GM23338 (cell line): ENCODE data around the gene C4BPB. TPM values are rescaled to one million over a fixed set of nuclear protein-coding genes. Genes with fewer than 3 reads are reported as not detected.

Experiments
- ATAC-seq: fragments of 200-7000 bp; cut with Tn5 transposase; 3 replicates; pipeline ENCODE4 v1.9.1; 2020
- DNase-seq: peaks from one replicate; pipeline ENCODE4 v3.0.0-alpha.2; 2015; ENCODE audit warnings: low spot score
- H2AFZ ChIP-seq: fragments of 200-600 bp; sonication (generic); 2 replicates; pipeline ENCODE4 v1.8.0; 2016; ENCODE audit warnings: antibody characterized with exemption, mild to moderate bottlenecking, moderate library complexity
- H3F3A ChIP-seq: fragments of 200-600 bp; sonication (generic); replicated peaks from 2 replicates; pipeline ENCODE4 v1.8.0; 2017; ENCODE audit warnings: antibody characterized with exemption, mixed run types, low read depth
- H3K27ac ChIP-seq: fragments of 200-600 bp; sonication (generic); 2 replicates; pipeline ENCODE4 v1.6.1; 2016; ENCODE audit warnings: low read depth
- H3K27me3 ChIP-seq: fragments of 200-600 bp; sonication (generic); 2 replicates; pipeline ENCODE4 v1.8.0; 2016; ENCODE audit warnings: mild to moderate bottlenecking, mixed run types, moderate library complexity; ENCODE audit not compliant: insufficient read depth
- H3K36me3 ChIP-seq: fragments of 200-600 bp; sonication (generic); 2 replicates; pipeline ENCODE4 v1.8.0; 2016; ENCODE audit warnings: mild to moderate bottlenecking; ENCODE audit not compliant: insufficient read depth
- H3K4me1 ChIP-seq: fragments of 200-600 bp; sonication (generic); 2 replicates; pipeline ENCODE4 v1.8.0; 2016; ENCODE audit warnings: mild to moderate bottlenecking, moderate library complexity; ENCODE audit not compliant: insufficient read depth
- H3K4me2 ChIP-seq: fragments of 200-600 bp; sonication (generic); 2 replicates; pipeline ENCODE4 v1.7.1; 2017; ENCODE audit warnings: mixed run types
- H3K4me3 ChIP-seq: fragments of 200-600 bp; sonication (generic); 2 replicates; pipeline ENCODE4 v1.6.1; 2016; ENCODE audit warnings: mixed run types
- H3K79me2 ChIP-seq: fragments of 200-600 bp; sonication (generic); replicated peaks from 2 replicates; pipeline ENCODE4 v1.8.0; 2017; ENCODE audit warnings: mild to moderate bottlenecking; ENCODE audit not compliant: insufficient read depth
- H3K9me2 ChIP-seq: fragments of 200-600 bp; sonication (generic); 2 replicates; pipeline ENCODE4 v1.8.0; 2017; ENCODE audit not compliant: insufficient read depth
- H4K20me1 ChIP-seq: fragments of 200-600 bp; sonication (generic); replicated peaks from 2 replicates; pipeline ENCODE4 v1.8.0; 2017; ENCODE audit warnings: mild to moderate bottlenecking; ENCODE audit not compliant: insufficient read depth
- H3K27ac Mint-ChIP-seq: 2 replicates; pipeline ENCODE4 v1.8.0; 2020; ENCODE audit warnings: inconsistent platforms, mild to moderate bottlenecking, moderate library complexity, mixed read lengths
- H3K27me3 Mint-ChIP-seq: 3 replicates; pipeline ENCODE4 v1.8.0; 2022; ENCODE audit warnings: low read depth, mild to moderate bottlenecking, moderate library complexity, mixed read lengths, inconsistent platforms; ENCODE audit not compliant: insufficient read depth, poor library complexity
- H3K36me3 Mint-ChIP-seq: 3 replicates; pipeline ENCODE4 v1.8.0; 2021; ENCODE audit warnings: low read depth, mild to moderate bottlenecking, inconsistent platforms, moderate library complexity, mixed read lengths
- H3K4me1 Mint-ChIP-seq: 3 replicates; pipeline ENCODE4 v1.8.0; 2020; ENCODE audit warnings: mild to moderate bottlenecking, inconsistent platforms, mixed read lengths
- H3K4me3 Mint-ChIP-seq: 3 replicates; pipeline ENCODE4 v1.8.0; 2021; ENCODE audit warnings: moderate library complexity, mild to moderate bottlenecking, inconsistent platforms, mixed read lengths
- H3K9me3 Mint-ChIP-seq: 3 replicates; pipeline ENCODE4 v1.8.0; 2020; ENCODE audit warnings: moderate library complexity, mild to moderate bottlenecking, inconsistent platforms, mixed read lengths
- CREB1 ChIP-seq: fragments of 250-450 bp; sonication (Bioruptor Pico); IDR thresholded peaks from 2 replicates; pipeline ENCODE4 v1.5.0; 2020; ENCODE audit warnings: low read depth, mild to moderate bottlenecking, moderate library complexity
- CTCF ChIP-seq, 2 experiments: fragments of 200-600 bp in 1 of 2; sonication (generic) in 1 of 2; conservative IDR thresholded peaks; 2 replicates each; pipeline versions ENCODE4 v1.5.1 to v1.6.1; 2016 to 2017; ENCODE audit warnings: antibody characterized with exemption in 2 of 2, low read depth in 2 of 2, mild to moderate bottlenecking in 2 of 2, moderate library complexity in 1 of 2
- ETS1 ChIP-seq: IDR thresholded peaks from 2 replicates; pipeline ENCODE4 v1.6.1; 2016; ENCODE audit warnings: antibody characterized with exemption
- EZH2 ChIP-seq: fragments of 200-600 bp; sonication (generic); IDR thresholded peaks from one replicate; pipeline ENCODE4 v1.8.0; 2017; ENCODE audit warnings: antibody characterized with exemption, mild to moderate bottlenecking, low read depth; ENCODE audit not compliant: unreplicated experiment
- EZH2phosphoT487 ChIP-seq: fragments of 200-600 bp; sonication (generic); IDR thresholded peaks from one replicate; pipeline ENCODE4 v1.8.1; 2018; ENCODE audit warnings: antibody characterized with exemption; ENCODE audit not compliant: unreplicated experiment
- JUNB ChIP-seq: IDR thresholded peaks from one replicate; pipeline ENCODE4 v1.6.1; 2016; ENCODE audit warnings: antibody characterized with exemption; ENCODE audit not compliant: unreplicated experiment
- NANOG ChIP-seq: IDR thresholded peaks from 2 replicates; pipeline ENCODE4 v1.6.1; 2016; ENCODE audit warnings: antibody characterized with exemption, borderline replicate concordance
- POLR2AphosphoS5 ChIP-seq: IDR thresholded peaks from 2 replicates; pipeline ENCODE4 v1.6.1; 2016; ENCODE audit warnings: antibody characterized with exemption, low read depth
- REST ChIP-seq: IDR thresholded peaks from one replicate; pipeline ENCODE4 v1.6.1; 2018; ENCODE audit warnings: antibody characterized with exemption; ENCODE audit not compliant: unreplicated experiment
- STAT1 ChIP-seq: IDR thresholded peaks from one replicate; pipeline ENCODE4 v1.6.1; 2016; ENCODE audit warnings: antibody characterized with exemption; ENCODE audit not compliant: unreplicated experiment
- ZNF114 ChIP-seq: fragments of 250-450 bp; sonication (Bioruptor Pico); IDR thresholded peaks from 2 replicates; pipeline ENCODE4 v1.5.0; 2020; ENCODE audit warnings: mild to moderate bottlenecking, moderate library complexity
- ZNF331 ChIP-seq: fragments of 250-450 bp; sonication (Bioruptor Pico); IDR thresholded peaks from 2 replicates; pipeline ENCODE4 v1.5.0; 2020; ENCODE audit warnings: low read depth, mild to moderate bottlenecking, moderate library complexity
- ZNF462 ChIP-seq: fragments of 250-450 bp; sonication (Bioruptor Pico); IDR thresholded peaks from 2 replicates; pipeline ENCODE4 v1.5.0; 2020; ENCODE audit warnings: mild to moderate bottlenecking, moderate library complexity
- polyA plus RNA-seq: library from polyadenylated mRNA; unstranded; fragments of >200 nt; fragmentation: Nextera tagmentation; extraction: Ambion mirVana; gene quantifications from 2 replicates; pipeline ENCODE4 v1.2.1, GENCODE V29; 2016
- total RNA-seq: library from RNA; depleted of rRNA; stranded (reverse); fragments of >200 nt; shearing (Covaris generic); gene quantifications from 2 replicates; pipeline ENCODE4 v1.2.3, GENCODE V29; 2014

C4BPB gene
- total and polyA plus RNA-seq, 2 experiments from 2014 or later = not detected

- TF ChIP-seq ZNF462 (CRISPR knock-in tag) (no peak), STAT1 (no peak)
Measured at GRCh38 chr1:207102146-207102545, 13.5 kb downstream of the C4BPB start (continued).

- H4K20me1 ChIP-seq = no peaks in the 10 kb centered on the region
- H3K27me3 ChIP-seq = no peaks in the 10 kb centered on the region
- H3K9me2 ChIP-seq = peaks cover 23% of the 10 kb centered on the region
- peaks cover 22% of the 10 kb centered on the region for H3K9me3 Mint-ChIP-seq
- no peak overlapping the region for H3K4me3 ChIP-seq
- H3K36me3 ChIP-seq = no peaks in the 10 kb centered on the region; the same call in 1 of the 2 replicates
- H3K27me3 Mint-ChIP-seq = no peaks in the 10 kb centered on the region
- no peak overlapping the region for H3K27ac ChIP-seq
- peaks cover 5% of the 10 kb centered on the region; the same call in 2 of the 3 replicates for H3K4me1 Mint-ChIP-seq
- ATAC-seq (no peak), DNase-seq (no peak)
- no peak overlapping the region for H3K4me3 Mint-ChIP-seq
- H3F3A ChIP-seq = no peaks in the 10 kb centered on the region
- no peaks in the 10 kb centered on the region for H3K4me1 ChIP-seq
- peaks cover 9% of the 10 kb centered on the region; the same call in 2 of the 3 replicates for H3K36me3 Mint-ChIP-seq
- H2AFZ ChIP-seq = no peak overlapping the region
- H3K4me2 ChIP-seq = no peak overlapping the region
- H3K79me2 ChIP-seq = no peaks in the 10 kb centered on the region
- H3K27ac Mint-ChIP-seq = no peak overlapping the region
- TF ChIP-seq JUNB (no peak), CTCF (conservative IDR thresholded peaks at IDR 0.05; ENCODE audit: low read depth in 2 of 2) (no peak), ETS1 (no peak), NANOG (no peak), EZH2phosphoT487 (no peak), ZNF331 (CRISPR knock-in tag) (no peak), POLR2AphosphoS5 (no peak), CREB1 (no peak), STAT1 (no peak), ZNF114 (CRISPR knock-in tag) (no peak), EZH2 (no peak), REST (no peak)
Measured at GRCh38 chr1:207102659-207103058, 14.0 kb downstream of the C4BPB start.
